ENCODE data around the gene SEL1L3. TPM values are rescaled to one million over a fixed set of nuclear protein-coding genes. Genes with fewer than 3 reads are reported as not detected.

Gene SEL1L3
- total and polyA plus RNA-seq, 2 donors from 2014 or later, result 8.2 to 60.3 TPM

- Histone ChIP-seq H3K27me3 (ENCODE audit: control insufficient read depth, insufficient read depth, low read length) (no peaks in the 10 kb centered on the region), H3K36me3 (ENCODE audit: control insufficient read depth in 2 of 3, insufficient read depth in 3 of 3, low read length in 3 of 3) (no peaks in the 10 kb centered on the region), H3K4me3 (ENCODE audit: low read length in 3 of 3) (no peak overlapping the region), H3K9me3 (ENCODE audit: control insufficient read depth in 2 of 3, insufficient read depth in 1 of 3, low read length in 3 of 3) (no peaks in the 10 kb centered on the region), H3K4me1 (ENCODE audit: control insufficient read depth in 2 of 3, insufficient read depth in 2 of 3, low read depth in 1 of 3, low read length in 3 of 3) (no peaks in the 10 kb centered on the region), H3K9ac (ENCODE audit: low read length in 3 of 3) (no peak overlapping the region), H3K27ac (ENCODE audit: low read depth in 2 of 2, low read length in 2 of 2) (no peak overlapping the region)
- DNase-seq (no peak), FAIRE-seq (no peak)
- intact Hi-C loops (cut with DNase I), result no loop called here
- no peak for TF ChIP-seq CTCF (IDR thresholded peaks at IDR 0.05; ENCODE audit: borderline replicate concordance, extremely low read depth, insufficient read depth)
These were observed 39.2 kb downstream of the SEL1L3 start for GRCh38 chr4:25823632-25824031.

- H3K4me3 ChIP-seq (ENCODE audit: low read length in 3 of 3), result no peak overlapping the region
- no peaks in the 10 kb centered on the region for H3K9me3 ChIP-seq (ENCODE audit: control insufficient read depth in 2 of 3, insufficient read depth in 1 of 3, low read length in 3 of 3)
- H3K4me1 ChIP-seq (ENCODE audit: control insufficient read depth in 2 of 3, insufficient read depth in 2 of 3, low read depth in 1 of 3, low read length in 3 of 3), result no peaks in the 10 kb centered on the region
- intact Hi-C loops (cut with DNase I), result no loop called here
- FAIRE-seq, result no peak
- no peaks in the 10 kb centered on the region for H3K36me3 ChIP-seq (ENCODE audit: control insufficient read depth in 2 of 3, insufficient read depth in 3 of 3, low read length in 3 of 3)
- no peak overlapping the region for H3K27ac ChIP-seq (ENCODE audit: low read depth in 2 of 2, low read length in 2 of 2)
- no peaks in the 10 kb centered on the region for H3K27me3 ChIP-seq (ENCODE audit: control insufficient read depth, insufficient read depth, low read length)
- H3K9ac ChIP-seq (ENCODE audit: low read length in 3 of 3), result no peak overlapping the region
- DNase-seq, result no peak
- TF ChIP-seq CTCF (IDR thresholded peaks at IDR 0.05; ENCODE audit: borderline replicate concordance, extremely low read depth, insufficient read depth), result no peak
These were observed 40.9 kb downstream of the SEL1L3 start for GRCh38 chr4:25821899-25822298.

GRCh38 chr4:25821267-25821666 is 41.5 kb downstream of the SEL1L3 start:
- Histone ChIP-seq H3K27ac (ENCODE audit: low read depth in 2 of 2, low read length in 2 of 2) (no peak overlapping the region), H3K27me3 (ENCODE audit: control insufficient read depth, insufficient read depth, low read length) (no peaks in the 10 kb centered on the region), H3K4me3 (ENCODE audit: low read length in 3 of 3) (no peak overlapping the region), H3K36me3 (ENCODE audit: control insufficient read depth in 2 of 3, insufficient read depth in 3 of 3, low read length in 3 of 3) (no peaks in the 10 kb centered on the region), H3K4me1 (ENCODE audit: control insufficient read depth in 2 of 3, insufficient read depth in 2 of 3, low read depth in 1 of 3, low read length in 3 of 3) (no peaks in the 10 kb centered on the region), H3K9ac (ENCODE audit: low read length in 3 of 3) (no peak overlapping the region), H3K9me3 (ENCODE audit: control insufficient read depth in 2 of 3, insufficient read depth in 1 of 3, low read length in 3 of 3) (no peaks in the 10 kb centered on the region)
- DNase-seq (no peak), FAIRE-seq (no peak)
- intact Hi-C loops (cut with DNase I), result no loop called here
- no peak for TF ChIP-seq CTCF (IDR thresholded peaks at IDR 0.05; ENCODE audit: borderline replicate concordance, extremely low read depth, insufficient read depth)

- intact Hi-C loops (cut with DNase I), result no loop called here
- FAIRE-seq (no peak), DNase-seq (no peak)
- no peak overlapping the region for H3K4me3 ChIP-seq (ENCODE audit: low read length in 3 of 3)
- no peaks in the 10 kb centered on the region for H3K9me3 ChIP-seq (ENCODE audit: control insufficient read depth in 2 of 3, insufficient read depth in 1 of 3, low read length in 3 of 3)
- no peak overlapping the region for H3K27ac ChIP-seq (ENCODE audit: low read depth in 2 of 2, low read length in 2 of 2)
- no peak for TF ChIP-seq CTCF (IDR thresholded peaks at IDR 0.05; ENCODE audit: borderline replicate concordance, extremely low read depth, insufficient read depth)
- no peaks in the 10 kb centered on the region for H3K27me3 ChIP-seq (ENCODE audit: control insufficient read depth, insufficient read depth, low read length)
- no peak overlapping the region for H3K9ac ChIP-seq (ENCODE audit: low read length in 3 of 3)
- H3K4me1 ChIP-seq (ENCODE audit: control insufficient read depth in 2 of 3, insufficient read depth in 2 of 3, low read depth in 1 of 3, low read length in 3 of 3), result no peaks in the 10 kb centered on the region
- no peaks in the 10 kb centered on the region for H3K36me3 ChIP-seq (ENCODE audit: control insufficient read depth in 2 of 3, insufficient read depth in 3 of 3, low read length in 3 of 3)
These were observed 43.9 kb downstream of the SEL1L3 start for GRCh38 chr4:25818876-25819275.

All from kidney (tissue), 14 donors.